HepG2 (cell line): ENCODE results near the gene BUD23. TPM values are rescaled to one million over a fixed set of nuclear protein-coding genes. Genes with fewer than 3 reads are reported as not detected.

ENCODE experiments used
- EP300 ChIP-seq, 3 experiments: sonication (generic) in 1 of 3; formaldehyde crosslinking in 1 of 3; IDR thresholded peaks; 2 replicates each; pipeline versions ENCODE4 v1.5.1 to v1.6.1; 2011 to 2020; ENCODE audit warnings: low read depth in 2 of 3, low read length in 2 of 3, borderline replicate concordance in 1 of 3, improper control_type of control experiment in 1 of 3, mild to moderate bottlenecking in 1 of 3, missing genetic modification reagents in 1 of 3, moderate library complexity in 1 of 3
- FOXA3 ChIP-seq: IDR thresholded peaks from 2 replicates; pipeline ENCODE4 v1.6.1; 2016; ENCODE audit warnings: missing genetic modification reagents, missing compliant biosample characterization
- GATAD2A ChIP-seq: IDR thresholded peaks from 2 replicates; pipeline ENCODE4 v1.6.1; 2016
- HCFC1 ChIP-seq: fragments of 150-350 bp; IDR thresholded peaks from 2 replicates; pipeline ENCODE4 v1.6.1; 2014; ENCODE audit warnings: low read depth, low read length
- IRX3 ChIP-seq: sonication (generic); formaldehyde crosslinking; IDR thresholded peaks from 2 replicates; pipeline ENCODE4 v1.8.1; 2023; ENCODE audit warnings: mild to moderate bottlenecking, low read depth, missing genetic modification reagents, borderline replicate concordance
- ISX ChIP-seq: sonication (generic); formaldehyde crosslinking; conservative IDR thresholded peaks from 2 replicates; pipeline ENCODE4 v1.5.0; 2020; ENCODE audit warnings: missing genetic modification reagents
- MEF2D ChIP-seq: sonication (generic); formaldehyde crosslinking; IDR thresholded peaks from 2 replicates; pipeline ENCODE4 v1.5.1; 2020; ENCODE audit warnings: mild to moderate bottlenecking, missing genetic modification reagents
- NFATC3 ChIP-seq: sonication (generic); formaldehyde crosslinking; IDR thresholded peaks from 2 replicates; pipeline ENCODE4 v1.5.1; 2020; ENCODE audit warnings: mild to moderate bottlenecking, missing genetic modification reagents
- NONO ChIP-seq, 2 experiments: fragments of 450-650 bp in 1 of 2; sonication (generic) in 1 of 2; formaldehyde crosslinking in 1 of 2; IDR thresholded peaks in 1 of 2; conservative IDR thresholded peaks in 1 of 2; 2 replicates each; pipeline versions ENCODE4 v1.6.1 to v1.8.0; 2017 to 2022; ENCODE audit warnings: mild to moderate bottlenecking in 1 of 2, missing genetic modification reagents in 1 of 2, moderate library complexity in 1 of 2
- PITX1 ChIP-seq: sonication (generic); formaldehyde crosslinking; IDR thresholded peaks from 2 replicates; pipeline ENCODE4 v1.5.1; 2020; ENCODE audit warnings: mild to moderate bottlenecking, missing genetic modification reagents
- POGZ ChIP-seq: sonication (generic); formaldehyde crosslinking; IDR thresholded peaks from 2 replicates; pipeline ENCODE4 v1.4.0; 2020; ENCODE audit warnings: mild to moderate bottlenecking, missing genetic modification reagents
- TCF12 ChIP-seq, 2 experiments: fragments of 450-650 bp in 1 of 2; sonication (generic) in 1 of 2; formaldehyde crosslinking in 1 of 2; IDR thresholded peaks; 2 replicates each; pipeline versions ENCODE4 v1.6.1 to v1.8.0; 2017 to 2022; ENCODE audit warnings: antibody characterized with exemption in 1 of 2, mild to moderate bottlenecking in 1 of 2, missing genetic modification reagents in 1 of 2, moderate library complexity in 1 of 2
- ZNF333 ChIP-seq: sonication (generic); formaldehyde crosslinking; IDR thresholded peaks from 2 replicates; pipeline ENCODE4 v1.4.0; 2020; ENCODE audit warnings: mild to moderate bottlenecking, missing genetic modification reagents, borderline replicate concordance
- polyA plus RNA-seq, 8 experiments: library from polyadenylated mRNA; depleted of rRNA in 3 of 8; stranded (reverse) in 7 of 8; unstranded in 1 of 8; fragments of >200 nt; fragmentation: Illumina TruSeq in 4 of 8; extraction: Trizol in 4 of 8; gene quantifications; 2 replicates each; pipeline versions ENCODE4 v1.2.1 to v1.2.3, GENCODE V29; 2011 to 2016; ENCODE audit warnings: low read depth in 4 of 8, missing spikeins in 1 of 8, mixed read lengths in 1 of 8; ENCODE audit not compliant: insufficient read depth in 1 of 8
- total RNA-seq, 5 experiments: library from RNA; depleted of rRNA; stranded (reverse); fragments of >200 nt; fragmentation: Illumina TruSeq; extraction: Trizol; gene quantifications; 2 replicates each; pipeline ENCODE4 v1.2.3, GENCODE V29; 2016; ENCODE audit warnings: low read depth in 1 of 5
- TF ChIP-seq, protein P1 (sequence below): sonication (generic); formaldehyde crosslinking; IDR thresholded peaks from 2 replicates; pipeline ENCODE4 v1.4.0; 2020; ENCODE audit warnings: missing genetic modification reagents
- TF ChIP-seq, protein P2 (sequence below): sonication (generic); formaldehyde crosslinking; IDR thresholded peaks from 2 replicates; pipeline ENCODE4 v1.5.0; 2020; ENCODE audit warnings: missing genetic modification reagents
- TF ChIP-seq, protein P3 (sequence below): sonication (generic); formaldehyde crosslinking; conservative IDR thresholded peaks from 2 replicates; pipeline ENCODE4 v1.4.0; 2020; ENCODE audit warnings: missing genetic modification reagents
- TF ChIP-seq, protein P4 (sequence below): sonication (generic); formaldehyde crosslinking; IDR thresholded peaks from 2 replicates; pipeline ENCODE4 v1.5.0; 2020; ENCODE audit warnings: mild to moderate bottlenecking, missing genetic modification reagents
- TF ChIP-seq, protein P5 (sequence below): sonication (generic); formaldehyde crosslinking; conservative IDR thresholded peaks from 2 replicates; pipeline ENCODE4 v1.8.1; 2023; ENCODE audit warnings: missing genetic modification reagents

Gene BUD23
- total and polyA plus RNA-seq, 2 of the 13 experiments (the other 11 are each of a cell fraction or from before 2014, with no cell fraction given), result 47.5 to 54.5 TPM

DNA sequence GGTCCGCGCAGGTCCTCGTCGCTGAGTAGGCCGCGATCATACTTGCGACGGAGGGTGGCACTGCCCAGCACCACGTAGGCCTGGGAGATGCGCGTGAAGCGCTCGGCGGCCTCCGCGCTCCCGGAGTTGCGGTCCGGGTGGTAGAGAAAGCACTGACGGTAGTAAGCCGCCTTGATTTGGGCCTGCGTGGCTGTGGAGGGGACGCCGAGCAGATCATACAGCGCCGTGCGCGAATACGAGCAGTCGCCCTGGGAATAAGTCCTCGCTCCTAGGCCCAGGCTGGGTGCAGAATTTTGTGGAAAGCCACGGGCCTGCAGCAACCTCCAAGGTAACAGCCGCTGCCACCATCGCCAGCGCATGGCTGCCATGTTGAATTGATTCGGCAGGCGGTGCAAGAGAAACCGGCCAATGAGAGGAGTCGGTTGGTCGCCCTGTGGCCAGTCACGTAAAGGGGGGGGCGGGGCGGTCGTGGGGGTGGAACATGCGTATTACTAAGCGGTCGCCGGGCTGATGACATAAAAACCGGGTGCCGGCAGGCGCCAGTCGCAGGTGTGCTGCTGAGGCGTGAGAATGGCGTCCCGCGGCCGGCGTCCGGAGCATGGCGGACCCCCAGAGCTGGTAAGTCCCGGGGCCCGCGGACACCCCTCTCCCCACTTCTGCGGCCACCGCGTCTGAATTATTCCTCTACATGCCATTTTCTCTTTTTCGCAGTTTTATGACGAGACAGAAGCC lies at the start of gene BUD23, which contains the start of gene DNAJC30 (continued):
- TF ChIP-seq, protein P1, sequence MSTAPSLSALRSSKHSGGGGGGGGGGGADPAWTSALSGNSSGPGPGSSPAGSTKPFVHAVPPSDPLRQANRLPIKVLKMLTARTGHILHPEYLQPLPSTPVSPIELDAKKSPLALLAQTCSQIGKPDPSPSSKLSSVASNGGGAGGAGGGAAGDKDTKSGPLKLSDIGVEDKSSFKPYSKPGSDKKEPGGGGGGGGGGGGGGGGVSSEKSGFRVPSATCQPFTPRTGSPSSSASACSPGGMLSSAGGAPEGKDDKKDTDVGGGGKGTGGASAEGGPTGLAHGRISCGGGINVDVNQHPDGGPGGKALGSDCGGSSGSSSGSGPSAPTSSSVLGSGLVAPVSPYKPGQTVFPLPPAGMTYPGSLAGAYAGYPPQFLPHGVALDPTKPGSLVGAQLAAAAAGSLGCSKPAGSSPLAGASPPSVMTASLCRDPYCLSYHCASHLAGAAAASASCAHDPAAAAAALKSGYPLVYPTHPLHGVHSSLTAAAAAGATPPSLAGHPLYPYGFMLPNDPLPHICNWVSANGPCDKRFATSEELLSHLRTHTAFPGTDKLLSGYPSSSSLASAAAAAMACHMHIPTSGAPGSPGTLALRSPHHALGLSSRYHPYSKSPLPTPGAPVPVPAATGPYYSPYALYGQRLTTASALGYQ (CRISPR knock-in tag), result no peak; the same call in 1 of the 2 replicates
- TF ChIP-seq POGZ (CRISPR knock-in tag) (peak; percentile 55), FOXA3 (CRISPR knock-in tag) (peak; percentile 36; the same call in 1 of the 2 replicates), GATAD2A (CRISPR knock-in tag) (0 out of 2 replicates have a peak, but pooled peaks have one; percentile 41), ISX (0 out of 2 replicates have a peak, but pooled peaks have one; percentile 59), NONO (IDR thresholded peaks at IDR 0.05) (no peak), NONO (CRISPR knock-in tag; conservative IDR thresholded peaks at IDR 0.05) (peak; percentile 77), TCF12 (IDR thresholded peaks at IDR 0.05) (no peak), TCF12 (CRISPR knock-in tag; IDR thresholded peaks at IDR 0.05) (0 out of 2 replicates have a peak, but pooled peaks have one; percentile 55), HCFC1 (peak; percentile 56; the same call in 1 of the 2 replicates), EP300 (IDR thresholded peaks at IDR 0.05; ENCODE audit: low read depth in 2 of 2, low read length in 2 of 2) (no peak), EP300 (CRISPR knock-in tag; IDR thresholded peaks at IDR 0.05; ENCODE audit: borderline replicate concordance) (no peak), MEF2D (CRISPR knock-in tag) (no peak), IRX3 (peak; percentile 75; the same call in 1 of the 2 replicates), PITX1 (CRISPR knock-in tag) (0 out of 2 replicates have a peak, but pooled peaks have one; percentile 31), ZNF333 (CRISPR knock-in tag) (peak; percentile 59; the same call in 1 of the 2 replicates), NFATC3 (CRISPR knock-in tag) (no peak)
- TF ChIP-seq, protein P2, sequence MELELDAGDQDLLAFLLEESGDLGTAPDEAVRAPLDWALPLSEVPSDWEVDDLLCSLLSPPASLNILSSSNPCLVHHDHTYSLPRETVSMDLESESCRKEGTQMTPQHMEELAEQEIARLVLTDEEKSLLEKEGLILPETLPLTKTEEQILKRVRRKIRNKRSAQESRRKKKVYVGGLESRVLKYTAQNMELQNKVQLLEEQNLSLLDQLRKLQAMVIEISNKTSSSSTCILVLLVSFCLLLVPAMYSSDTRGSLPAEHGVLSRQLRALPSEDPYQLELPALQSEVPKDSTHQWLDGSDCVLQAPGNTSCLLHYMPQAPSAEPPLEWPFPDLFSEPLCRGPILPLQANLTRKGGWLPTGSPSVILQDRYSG (CRISPR knock-in tag), result 0 out of 2 replicates have a peak, but pooled peaks have one; percentile 70
- TF ChIP-seq, protein P3, sequence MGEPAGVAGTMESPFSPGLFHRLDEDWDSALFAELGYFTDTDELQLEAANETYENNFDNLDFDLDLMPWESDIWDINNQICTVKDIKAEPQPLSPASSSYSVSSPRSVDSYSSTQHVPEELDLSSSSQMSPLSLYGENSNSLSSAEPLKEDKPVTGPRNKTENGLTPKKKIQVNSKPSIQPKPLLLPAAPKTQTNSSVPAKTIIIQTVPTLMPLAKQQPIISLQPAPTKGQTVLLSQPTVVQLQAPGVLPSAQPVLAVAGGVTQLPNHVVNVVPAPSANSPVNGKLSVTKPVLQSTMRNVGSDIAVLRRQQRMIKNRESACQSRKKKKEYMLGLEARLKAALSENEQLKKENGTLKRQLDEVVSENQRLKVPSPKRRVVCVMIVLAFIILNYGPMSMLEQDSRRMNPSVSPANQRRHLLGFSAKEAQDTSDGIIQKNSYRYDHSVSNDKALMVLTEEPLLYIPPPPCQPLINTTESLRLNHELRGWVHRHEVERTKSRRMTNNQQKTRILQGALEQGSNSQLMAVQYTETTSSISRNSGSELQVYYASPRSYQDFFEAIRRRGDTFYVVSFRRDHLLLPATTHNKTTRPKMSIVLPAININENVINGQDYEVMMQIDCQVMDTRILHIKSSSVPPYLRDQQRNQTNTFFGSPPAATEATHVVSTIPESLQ (CRISPR knock-in tag), result no peak
- TF ChIP-seq, protein P4, sequence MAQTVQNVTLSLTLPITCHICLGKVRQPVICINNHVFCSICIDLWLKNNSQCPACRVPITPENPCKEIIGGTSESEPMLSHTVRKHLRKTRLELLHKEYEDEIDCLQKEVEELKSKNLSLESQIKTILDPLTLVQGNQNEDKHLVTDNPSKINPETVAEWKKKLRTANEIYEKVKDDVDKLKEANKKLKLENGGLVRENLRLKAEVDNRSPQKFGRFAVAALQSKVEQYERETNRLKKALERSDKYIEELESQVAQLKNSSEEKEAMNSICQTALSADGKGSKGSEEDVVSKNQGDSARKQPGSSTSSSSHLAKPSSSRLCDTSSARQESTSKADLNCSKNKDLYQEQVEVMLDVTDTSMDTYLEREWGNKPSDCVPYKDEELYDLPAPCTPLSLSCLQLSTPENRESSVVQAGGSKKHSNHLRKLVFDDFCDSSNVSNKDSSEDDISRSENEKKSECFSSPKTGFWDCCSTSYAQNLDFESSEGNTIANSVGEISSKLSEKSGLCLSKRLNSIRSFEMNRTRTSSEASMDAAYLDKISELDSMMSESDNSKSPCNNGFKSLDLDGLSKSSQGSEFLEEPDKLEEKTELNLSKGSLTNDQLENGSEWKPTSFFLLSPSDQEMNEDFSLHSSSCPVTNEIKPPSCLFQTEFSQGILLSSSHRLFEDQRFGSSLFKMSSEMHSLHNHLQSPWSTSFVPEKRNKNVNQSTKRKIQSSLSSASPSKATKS (CRISPR knock-in tag), result no peak
- TF ChIP-seq, protein P5, sequence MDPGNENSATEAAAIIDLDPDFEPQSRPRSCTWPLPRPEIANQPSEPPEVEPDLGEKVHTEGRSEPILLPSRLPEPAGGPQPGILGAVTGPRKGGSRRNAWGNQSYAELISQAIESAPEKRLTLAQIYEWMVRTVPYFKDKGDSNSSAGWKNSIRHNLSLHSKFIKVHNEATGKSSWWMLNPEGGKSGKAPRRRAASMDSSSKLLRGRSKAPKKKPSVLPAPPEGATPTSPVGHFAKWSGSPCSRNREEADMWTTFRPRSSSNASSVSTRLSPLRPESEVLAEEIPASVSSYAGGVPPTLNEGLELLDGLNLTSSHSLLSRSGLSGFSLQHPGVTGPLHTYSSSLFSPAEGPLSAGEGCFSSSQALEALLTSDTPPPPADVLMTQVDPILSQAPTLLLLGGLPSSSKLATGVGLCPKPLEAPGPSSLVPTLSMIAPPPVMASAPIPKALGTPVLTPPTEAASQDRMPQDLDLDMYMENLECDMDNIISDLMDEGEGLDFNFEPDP, result 0 out of 2 replicates have a peak, but pooled peaks have one; percentile 79
